ENCODE data around the gene KIAA1614.

Gene KIAA1614

DNA sequence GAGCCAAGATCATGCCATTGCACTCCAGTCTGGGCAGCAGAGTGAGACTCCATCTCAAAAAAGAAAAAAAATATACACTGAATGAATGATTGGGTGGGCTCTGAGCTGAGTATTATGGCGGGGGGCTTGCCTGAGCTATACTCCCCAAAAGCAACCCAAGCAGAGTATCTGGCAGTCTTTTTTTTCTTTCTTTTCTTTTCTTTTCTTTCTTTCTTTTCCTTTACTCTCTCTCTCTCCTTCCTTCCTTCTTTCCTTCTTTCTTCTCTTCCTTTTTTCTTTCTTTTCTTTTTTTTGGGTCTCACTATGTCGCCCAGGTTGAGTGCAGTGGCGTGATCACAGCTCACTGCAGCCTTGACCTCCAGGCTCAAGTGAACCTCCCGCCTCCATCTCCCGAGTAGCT, 27.7 kb downstream of the KIAA1614 start:
- no peak for DNase-seq (ENCODE audit: low read depth)
- TF ChIP-seq, protein P1, sequence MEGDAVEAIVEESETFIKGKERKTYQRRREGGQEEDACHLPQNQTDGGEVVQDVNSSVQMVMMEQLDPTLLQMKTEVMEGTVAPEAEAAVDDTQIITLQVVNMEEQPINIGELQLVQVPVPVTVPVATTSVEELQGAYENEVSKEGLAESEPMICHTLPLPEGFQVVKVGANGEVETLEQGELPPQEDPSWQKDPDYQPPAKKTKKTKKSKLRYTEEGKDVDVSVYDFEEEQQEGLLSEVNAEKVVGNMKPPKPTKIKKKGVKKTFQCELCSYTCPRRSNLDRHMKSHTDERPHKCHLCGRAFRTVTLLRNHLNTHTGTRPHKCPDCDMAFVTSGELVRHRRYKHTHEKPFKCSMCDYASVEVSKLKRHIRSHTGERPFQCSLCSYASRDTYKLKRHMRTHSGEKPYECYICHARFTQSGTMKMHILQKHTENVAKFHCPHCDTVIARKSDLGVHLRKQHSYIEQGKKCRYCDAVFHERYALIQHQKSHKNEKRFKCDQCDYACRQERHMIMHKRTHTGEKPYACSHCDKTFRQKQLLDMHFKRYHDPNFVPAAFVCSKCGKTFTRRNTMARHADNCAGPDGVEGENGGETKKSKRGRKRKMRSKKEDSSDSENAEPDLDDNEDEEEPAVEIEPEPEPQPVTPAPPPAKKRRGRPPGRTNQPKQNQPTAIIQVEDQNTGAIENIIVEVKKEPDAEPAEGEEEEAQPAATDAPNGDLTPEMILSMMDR (conservative IDR thresholded peaks at IDR 0.05; ENCODE audit: low read depth, low read length) = no peak
- H3K4me3 ChIP-seq (ENCODE audit: low read depth, low read length) = no peak overlapping the region

DNA sequence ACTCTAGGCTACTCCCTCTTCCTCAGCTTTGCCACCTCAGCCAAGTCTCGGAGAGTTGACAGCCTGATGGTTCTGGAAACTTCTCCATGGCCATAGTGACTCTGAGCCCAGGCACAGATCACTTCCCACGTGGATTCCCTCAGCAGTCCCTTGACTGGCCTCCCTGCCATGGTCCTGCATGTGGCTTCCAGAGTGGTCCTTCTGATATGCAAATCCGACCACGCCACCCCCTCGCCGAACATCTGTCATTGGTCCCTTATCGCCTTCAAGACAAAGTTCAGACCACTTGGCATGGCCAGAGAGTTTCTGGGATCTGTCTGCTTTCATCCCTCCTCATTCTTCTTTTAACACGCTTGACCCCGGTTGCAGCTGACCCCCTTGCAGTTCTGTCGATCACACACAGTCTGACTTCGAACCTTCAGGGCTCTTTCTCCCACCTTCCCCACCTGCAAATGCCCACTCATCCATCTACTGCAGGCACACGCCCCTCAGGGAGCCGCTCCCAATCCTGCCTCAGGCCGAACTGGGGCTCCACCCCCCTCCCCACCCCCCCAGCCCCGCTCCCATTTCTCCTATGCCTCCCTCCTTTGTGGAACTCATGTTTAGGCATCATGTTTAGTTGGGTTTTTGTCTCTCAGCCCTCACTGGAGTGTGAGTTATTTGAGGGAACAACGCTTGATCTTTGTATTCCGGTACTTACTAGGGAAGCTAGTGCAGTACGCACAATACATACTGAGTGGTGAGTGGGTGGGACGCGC, 29.0 kb downstream of the KIAA1614 start:
- no peak overlapping the region for H3K4me3 ChIP-seq (ENCODE audit: low read depth, low read length)
- no peak for DNase-seq (ENCODE audit: low read depth)
- TF ChIP-seq, protein P1 (conservative IDR thresholded peaks at IDR 0.05; ENCODE audit: low read depth, low read length) = no peak

DNA sequence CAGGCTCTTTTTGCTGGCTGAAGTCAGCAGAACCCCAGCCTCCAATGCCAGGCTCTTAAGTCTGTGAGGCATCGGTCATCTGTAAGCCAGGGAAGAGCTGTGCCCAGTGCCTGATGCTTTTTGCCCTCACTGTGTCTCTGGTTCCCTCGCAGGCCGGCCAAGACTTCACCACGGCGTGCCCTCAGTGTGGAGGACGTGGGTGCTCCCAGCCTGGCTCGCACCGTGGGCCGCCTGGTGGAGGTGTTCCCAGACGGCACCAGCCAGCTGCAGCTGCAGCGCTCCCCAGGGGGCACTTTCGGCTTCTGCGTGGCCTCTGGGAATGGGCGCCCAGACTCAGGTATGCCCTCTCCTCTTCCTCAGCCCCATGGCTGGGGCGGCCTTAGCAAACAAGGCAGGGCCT, 32.5 kb downstream of the KIAA1614 start:
- H3K4me3 ChIP-seq (ENCODE audit: low read depth, low read length) = no peak overlapping the region
- DNase-seq (ENCODE audit: low read depth) = no peak
- TF ChIP-seq, protein P1 (conservative IDR thresholded peaks at IDR 0.05; ENCODE audit: low read depth, low read length) = no peak

DNA sequence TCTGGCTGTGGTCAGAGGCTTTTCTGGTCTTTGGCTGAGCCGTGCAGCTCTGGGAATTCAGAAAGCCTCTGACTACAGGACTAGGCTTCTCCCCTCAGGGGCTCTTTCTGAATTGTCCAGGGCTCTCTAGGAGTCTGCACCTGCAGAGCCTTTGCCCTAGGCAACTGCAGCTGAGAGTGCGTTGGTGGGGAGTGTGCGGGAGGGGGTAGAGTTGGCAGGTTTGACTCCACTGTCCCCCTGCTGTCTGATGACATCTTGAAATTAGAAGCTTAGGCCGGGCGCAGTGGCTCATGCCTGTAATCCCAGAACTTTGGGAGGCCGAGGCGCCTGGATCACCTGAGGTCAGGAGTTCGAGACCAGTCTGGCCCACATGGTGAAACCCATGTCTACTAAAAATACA, 32.9 kb downstream of the KIAA1614 start:
- TF ChIP-seq, protein P1 (conservative IDR thresholded peaks at IDR 0.05; ENCODE audit: low read depth, low read length) = no peak
- no peak overlapping the region for H3K4me3 ChIP-seq (ENCODE audit: low read depth, low read length)
- DNase-seq (ENCODE audit: low read depth) = no peak

DNA sequence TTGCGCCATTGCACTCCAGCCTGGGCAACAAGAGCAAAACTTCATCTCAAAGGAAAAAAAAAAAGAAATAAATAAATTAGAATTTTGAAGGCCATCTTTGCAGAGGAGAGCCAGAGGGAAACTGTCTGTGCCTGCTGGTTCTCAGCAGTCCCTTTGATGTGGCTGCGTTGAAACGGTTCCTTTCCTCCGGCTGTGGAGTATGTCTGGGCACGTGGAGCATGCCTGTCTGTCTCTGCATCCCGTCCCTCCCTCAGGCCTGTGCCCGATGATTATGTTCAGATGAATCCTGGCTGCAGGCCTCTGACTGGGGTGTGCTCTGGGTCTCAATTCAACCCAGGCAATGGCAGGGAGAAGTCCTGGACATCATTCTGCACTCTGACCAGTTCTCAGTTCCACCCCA, 33.4 kb downstream of the KIAA1614 start:
- H3K4me3 ChIP-seq (ENCODE audit: low read depth, low read length) = no peak overlapping the region
- TF ChIP-seq, protein P1 (conservative IDR thresholded peaks at IDR 0.05; ENCODE audit: low read depth, low read length) = no peak
- DNase-seq (ENCODE audit: low read depth) = no peak

DNA sequence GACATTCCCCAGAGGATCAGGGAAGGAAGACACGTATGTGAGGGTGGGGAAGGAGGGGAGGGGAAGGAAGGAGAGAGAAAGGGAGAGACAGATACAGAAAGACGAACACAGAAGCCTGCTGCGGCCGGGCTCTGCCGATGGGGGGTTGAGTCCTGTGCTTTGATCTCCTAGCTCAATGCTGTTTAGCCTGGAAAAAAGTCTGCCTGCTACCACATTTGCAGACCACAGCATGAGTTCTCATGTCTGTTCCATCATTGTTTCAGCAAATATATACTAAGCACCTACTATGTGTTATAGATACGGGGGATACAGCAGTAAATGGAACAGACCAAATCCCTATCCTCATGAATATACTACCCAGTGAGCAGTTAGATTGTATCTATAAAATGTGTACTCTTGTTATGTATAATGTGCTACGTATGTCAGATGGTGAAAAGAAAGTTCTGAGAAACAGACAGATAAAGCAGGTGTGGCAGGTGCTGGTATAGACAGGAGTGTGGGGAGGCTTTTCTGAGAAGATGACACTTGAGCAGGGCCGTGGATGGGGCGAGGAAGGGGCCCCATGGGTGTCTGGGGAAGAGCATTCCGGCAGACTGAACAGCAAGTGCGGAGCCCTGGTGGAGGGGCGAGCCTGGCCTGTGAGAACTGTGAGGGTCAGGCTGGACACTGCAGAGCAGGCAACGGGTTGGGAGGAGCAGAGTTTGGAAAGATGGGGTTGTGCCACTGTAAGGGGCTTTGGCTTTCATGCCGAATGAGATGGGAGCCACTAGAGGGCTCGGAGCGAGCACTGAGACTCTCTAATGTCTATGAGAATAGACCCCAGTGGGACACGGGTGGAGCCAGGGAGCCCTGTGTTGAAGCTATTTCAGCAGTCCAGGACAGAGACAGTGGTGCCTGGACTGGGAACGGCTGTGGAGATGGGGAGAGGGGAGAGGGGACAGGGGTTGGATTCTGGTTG, 34.1 kb downstream of the KIAA1614 start:
- no peak for DNase-seq (ENCODE audit: low read depth)
- H3K4me3 ChIP-seq (ENCODE audit: low read depth, low read length) = no peak overlapping the region
- TF ChIP-seq, protein P1 (conservative IDR thresholded peaks at IDR 0.05; ENCODE audit: low read depth, low read length) = no peak

Data from choroid plexus epithelial cell (primary cell).